Daoy (cell line): ENCODE data around the gene ODAD4. TPM values are rescaled to one million over a fixed set of nuclear protein-coding genes. Genes with fewer than 3 reads are reported as not detected.
A peak's percentile ranks its signal among the peaks of the same experiment; 100 is the strongest.
"Not testable (repeated sequence)": the region's sequence is repeated elsewhere in the genome, so short reads cannot be mapped to it uniquely, and the experiment has no call there.

Source experiments
- DNase-seq: peaks from one replicate; pipeline ENCODE4 v3.0.0-alpha.2; 2015; ENCODE audit warnings: low read depth
- total RNA-seq: library from RNA; depleted of rRNA; stranded (reverse); fragments of >200 nt; shearing (Covaris generic); gene quantifications from 2 replicates; pipeline ENCODE4 v1.2.3, GENCODE V29; 2014

Gene ODAD4
- total RNA-seq, 1 experiment from 2014 or later = 2.8 TPM

DNA sequence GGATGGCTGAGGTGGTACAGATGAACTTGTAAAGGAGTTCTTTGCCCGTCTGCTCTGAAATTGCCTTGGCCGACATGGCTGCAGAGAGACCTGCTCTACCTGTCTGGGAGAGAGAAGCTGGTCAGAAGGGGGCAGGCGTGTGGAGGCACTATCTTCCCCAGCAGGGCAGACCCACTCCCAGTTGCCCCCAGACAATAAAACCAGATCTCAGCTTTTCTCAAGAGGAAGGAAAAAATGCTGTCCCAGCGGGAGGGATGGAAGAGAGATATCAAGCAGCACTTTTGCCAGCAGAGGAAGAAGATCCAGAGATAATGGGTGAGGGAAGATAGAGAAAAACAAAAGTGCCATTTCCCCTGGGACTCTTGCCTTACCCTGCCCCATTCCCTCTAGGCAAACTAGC lies 16.6 kb upstream of the ODAD4 start:
- no peak for DNase-seq

DNA sequence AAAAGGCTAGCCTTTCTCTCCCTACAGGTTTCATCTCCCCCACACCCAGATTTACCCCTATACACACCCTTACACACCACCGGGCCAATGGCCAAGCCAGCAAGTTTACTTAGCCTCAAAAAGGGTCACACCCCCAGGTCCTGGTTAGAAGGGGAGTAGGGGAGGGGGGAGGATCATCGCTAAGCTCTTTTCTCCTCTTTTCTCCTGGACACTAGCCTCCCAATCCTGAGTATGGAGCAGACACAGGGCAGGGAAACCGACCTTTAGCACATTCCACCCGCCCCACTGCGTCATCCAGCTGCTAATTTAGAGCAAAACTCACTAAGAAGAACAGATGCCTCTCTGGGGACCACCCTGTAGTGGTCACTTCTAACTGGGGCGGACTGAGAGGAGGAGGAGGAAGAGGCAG lies 16.1 kb upstream of the ODAD4 start:
- no peak for DNase-seq

DNA sequence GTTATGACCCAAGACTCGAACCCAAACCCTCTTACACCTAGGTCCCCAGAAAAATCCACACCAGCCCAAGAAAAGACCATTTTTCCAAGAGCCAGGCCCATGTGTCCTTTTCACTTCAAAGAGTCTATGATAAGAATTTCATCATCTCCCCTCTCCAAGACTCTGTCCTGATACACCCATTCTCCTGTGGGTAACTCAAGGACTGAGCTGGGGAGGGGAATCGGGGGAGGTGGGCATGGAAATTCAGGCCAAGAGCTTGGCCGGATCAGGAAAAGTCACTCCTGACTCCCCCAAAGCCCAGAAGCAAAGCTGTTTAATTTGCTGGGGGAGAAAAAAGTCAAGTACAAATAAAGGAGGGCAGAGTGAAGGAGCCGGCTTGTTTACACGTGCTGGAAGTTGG lies 15.4 kb upstream of the ODAD4 start:
- no peak for DNase-seq

DNA sequence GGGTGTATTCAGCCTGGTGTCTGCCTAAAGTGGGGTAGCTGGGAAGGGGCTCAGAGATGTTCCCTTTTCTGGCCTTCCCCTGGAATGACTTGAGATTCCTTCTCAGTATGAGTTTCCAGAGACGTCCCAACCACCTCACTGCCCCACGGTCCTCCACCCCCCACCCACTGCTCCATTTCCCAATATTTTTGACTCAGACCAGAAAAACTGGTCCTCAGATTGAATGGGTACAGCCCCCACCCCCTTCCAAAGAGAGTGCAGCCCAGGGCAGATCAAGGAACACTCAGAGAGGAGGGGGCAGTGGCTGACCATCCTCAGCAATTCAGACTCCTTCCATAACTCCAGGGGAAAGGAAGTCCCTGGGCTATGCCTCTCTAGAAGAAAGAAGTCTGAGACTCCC lies 14.9 kb upstream of the ODAD4 start:
- DNase-seq = no peak

DNA sequence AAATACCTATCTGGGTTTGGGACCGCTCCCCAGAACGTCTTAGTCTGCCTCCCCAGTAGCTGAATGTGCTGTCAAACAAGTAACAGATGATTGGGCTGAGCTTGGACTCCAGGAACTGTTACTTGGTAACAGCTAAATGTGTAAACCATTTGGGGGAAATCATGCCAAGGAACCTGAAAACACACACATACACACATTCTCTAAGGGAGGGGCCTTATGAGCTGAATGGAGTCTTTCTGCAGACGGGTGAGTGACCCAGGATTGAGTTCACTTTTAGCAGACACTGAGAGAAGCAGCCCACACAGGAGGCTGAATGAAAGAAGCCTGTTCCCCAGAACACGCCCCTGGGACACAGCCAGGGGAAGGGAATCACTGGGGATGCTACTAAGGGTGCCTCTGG lies 13.2 kb upstream of the ODAD4 start:
- no peak for DNase-seq

DNA sequence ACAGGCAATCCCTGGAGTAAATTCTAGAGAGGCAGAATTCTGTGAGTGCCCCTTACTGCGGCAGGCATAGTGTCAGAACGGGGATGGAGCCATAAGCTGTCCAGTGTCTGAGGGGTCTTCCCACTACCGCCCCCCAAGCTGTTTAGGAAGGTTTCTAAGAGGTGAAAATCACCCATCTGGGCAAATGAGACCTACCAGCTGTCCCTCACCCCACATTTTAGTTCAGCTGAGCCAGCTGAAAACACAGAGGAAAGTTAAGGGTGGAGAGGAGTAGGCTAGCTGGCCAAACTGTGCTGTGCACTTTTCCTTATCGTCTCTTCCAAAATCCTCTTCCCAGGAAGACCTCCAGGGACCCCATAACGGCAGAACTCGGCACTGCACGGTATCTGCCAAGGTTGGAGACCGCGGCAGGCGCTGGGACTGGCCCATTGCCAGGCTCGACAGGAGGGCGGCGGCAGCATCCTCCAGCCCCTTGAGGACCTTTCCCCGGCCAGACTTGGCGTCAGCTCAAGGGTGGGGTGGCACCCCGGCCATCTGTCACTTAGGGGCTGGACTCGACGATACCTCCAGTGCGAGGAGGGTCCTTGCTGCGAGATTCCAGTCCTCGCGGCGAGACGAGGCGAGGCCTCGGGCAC lies 12.6 kb upstream of the ODAD4 start:
- DNase-seq = peak; percentile 71

DNA sequence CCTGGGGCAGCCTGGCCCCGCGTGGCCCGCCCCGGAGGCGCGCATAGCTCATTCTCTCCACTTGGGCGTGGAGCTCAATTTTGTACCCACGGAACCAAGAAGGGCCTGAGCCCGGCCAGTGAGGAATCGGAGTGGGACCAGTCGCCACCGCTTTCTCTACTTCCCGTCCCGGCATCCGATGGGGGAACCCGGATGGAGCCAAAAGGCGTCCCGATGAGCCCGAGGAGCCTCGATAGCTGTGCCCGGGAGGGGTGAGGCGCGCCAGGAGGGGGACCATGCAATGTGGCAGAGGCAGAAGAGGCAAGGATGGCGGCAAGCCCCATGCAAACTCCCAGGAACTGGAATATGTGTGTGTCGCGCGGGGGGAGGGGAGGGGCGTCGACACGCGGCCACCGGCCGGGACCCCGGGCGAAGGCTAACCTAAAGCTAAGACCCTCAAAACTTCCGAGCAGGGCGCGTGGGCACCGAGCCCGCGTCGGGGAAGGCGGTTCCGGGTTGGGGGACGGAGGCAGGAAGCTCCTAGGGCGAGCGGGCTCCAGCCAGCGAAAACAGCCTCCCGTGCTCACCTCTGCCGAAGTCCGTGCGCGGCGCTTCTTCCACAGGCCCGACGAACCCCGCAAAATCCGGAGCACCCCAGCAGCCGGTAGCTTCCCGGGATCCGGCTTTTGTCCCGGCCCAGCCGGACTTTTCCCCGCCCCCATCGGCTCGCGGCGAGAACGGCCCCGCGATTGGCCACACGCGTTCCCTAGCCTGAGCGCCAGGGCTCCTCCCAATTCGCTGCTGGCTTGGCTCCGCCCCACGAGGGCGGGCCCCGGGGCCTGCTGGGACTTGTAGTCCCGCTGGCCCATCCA lies 11.9 kb upstream of the ODAD4 start, which contains the start of gene ACLY:
Gene ACLY (minus strand): TSS at position 638 of the 851 bp plus-strand sequence. CDS start 5,078 bp downstream, outside the sequence.
- peak; percentile 99 for DNase-seq

DNA sequence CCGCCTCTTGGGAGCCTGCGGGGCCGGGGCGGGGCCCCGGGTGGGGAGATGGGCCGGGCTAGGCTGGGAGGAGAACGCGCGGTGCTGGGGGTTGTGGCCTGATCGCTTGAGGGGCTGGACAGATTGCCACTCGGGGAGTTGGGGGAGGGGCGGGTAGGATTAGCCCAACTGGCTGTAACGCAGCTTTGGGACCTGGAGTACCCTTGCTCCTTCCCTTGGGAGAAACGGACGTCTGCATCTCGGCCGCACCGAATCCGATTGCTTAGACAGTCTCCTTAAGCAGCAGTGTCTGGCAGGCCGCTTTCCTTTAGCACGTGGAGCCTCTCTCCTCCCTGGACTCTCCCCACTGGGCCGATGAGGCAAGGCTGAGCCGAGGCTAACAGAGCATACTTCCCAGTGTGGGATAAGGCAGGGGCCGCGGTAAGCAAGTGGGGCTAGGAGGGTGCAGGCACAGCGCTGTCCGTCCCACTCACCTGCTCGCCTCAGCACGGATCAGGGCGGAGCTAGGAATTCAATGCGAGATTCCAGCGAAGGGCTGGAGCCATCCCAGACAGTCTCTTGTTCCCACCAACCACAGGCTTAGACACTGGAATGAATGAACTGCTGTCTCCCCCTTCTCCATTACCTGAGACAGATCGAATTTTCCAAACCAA lies 11.1 kb upstream of the ODAD4 start:
- no peak for DNase-seq

DNA sequence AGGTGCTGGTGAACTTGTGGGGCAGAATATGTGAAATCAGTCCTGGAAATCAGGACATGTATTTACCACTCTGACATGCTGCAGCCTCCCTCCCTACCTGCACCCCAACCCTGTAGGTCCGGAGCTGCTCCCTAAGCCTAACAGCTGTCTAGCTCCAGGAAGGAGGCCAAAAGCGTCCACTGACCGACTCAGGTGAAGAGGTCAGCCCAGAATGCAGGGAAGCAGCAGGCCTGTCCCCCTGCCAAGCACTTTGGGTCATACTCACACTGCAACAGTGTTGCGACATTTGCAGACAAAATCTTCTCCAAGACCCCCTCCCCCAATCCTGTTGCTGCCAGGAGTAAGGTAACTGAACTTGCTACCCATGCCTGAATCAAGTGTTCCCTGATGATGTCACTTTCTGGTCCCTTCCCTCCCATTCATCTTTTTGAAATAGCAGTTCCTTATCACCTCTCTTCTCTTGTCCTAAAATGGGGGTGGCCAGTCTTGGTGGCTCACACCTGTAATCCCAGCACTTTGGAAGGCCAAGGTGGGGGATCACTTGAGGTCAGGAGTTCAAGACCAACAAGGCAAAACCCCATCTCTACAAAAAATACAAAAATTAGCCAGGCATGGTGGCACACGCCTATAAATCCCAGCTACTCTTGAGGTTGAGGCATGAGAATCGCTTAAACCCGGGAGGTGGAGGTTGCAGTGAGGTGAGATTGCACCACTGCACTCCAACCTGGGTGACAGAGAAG lies 10.4 kb upstream of the ODAD4 start:
- DNase-seq = no peak

DNA sequence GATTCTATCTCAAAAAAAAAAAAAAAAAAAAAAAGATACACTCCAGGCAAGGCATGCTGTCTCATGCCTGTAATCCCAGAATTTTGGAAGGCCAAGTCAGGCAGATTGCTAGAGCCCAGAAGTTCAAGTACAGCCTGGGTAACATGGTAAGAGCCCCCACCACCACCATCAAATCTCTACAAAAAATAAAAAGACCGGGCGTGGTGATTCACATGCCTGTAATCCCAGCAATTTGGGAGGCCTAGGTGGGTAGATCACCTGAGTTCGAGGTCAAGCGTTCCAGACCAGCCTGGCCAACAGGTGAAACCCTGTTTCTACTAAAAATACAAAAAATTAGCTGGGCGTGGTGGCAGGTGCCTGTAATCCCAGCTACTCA lies 9.8 kb upstream of the ODAD4 start:
- no peak for DNase-seq

DNA sequence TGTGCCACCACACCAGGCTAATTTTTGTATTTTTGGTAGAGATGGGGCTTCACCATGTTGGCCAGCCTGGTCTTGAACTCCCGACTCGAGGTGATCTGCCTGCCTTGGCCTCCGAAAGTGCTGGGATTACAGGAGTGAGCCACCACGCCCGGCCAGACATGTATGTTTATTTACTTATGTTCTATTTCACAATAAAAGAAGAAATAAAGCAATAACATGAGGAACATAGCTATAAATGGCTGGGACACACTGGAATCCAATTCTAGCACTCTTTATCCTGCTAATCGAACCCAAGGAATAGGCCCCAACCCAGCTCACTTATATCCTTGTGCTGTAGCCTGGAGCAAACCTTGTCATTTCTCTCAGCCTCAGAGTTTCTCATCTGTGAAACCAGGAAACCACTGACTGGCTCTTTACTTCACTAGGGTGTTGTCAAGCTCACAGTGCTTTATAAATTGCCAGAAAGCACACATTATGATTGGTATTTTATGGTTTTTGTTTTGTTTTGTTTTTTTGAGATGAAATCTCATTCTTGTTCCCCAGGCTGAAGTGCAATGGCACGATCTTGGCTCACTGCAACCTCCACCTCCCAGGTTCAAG lies 4.3 kb upstream of the ODAD4 start:
- DNase-seq = no peak

DNA sequence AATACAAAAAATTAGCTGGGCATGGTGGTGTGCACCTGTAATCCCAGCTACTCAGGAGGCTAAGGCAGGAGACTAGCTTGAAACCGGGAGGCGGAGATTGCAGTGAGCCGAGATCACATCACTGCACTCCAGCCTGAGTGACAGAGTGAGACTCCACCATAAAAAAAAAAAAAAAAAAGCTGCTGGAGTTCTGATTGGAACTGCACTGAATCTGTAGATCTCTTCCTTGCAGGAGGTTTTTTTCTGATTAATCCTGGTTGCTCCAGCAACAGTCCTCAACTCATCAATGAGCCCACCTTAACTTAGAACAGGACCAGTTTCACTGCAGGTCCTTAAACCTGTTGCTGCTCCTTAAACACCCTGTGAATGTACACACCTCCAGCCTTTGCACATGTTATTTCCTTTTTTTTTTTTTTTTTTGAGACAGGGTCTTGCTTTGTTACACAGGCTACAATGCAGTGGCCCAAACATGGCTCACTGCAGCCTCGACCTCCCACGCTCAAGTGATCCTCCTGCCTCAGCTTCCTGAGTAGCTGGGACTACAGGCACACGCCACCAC lies 1.6 kb upstream of the ODAD4 start:
- no peak for DNase-seq

DNA sequence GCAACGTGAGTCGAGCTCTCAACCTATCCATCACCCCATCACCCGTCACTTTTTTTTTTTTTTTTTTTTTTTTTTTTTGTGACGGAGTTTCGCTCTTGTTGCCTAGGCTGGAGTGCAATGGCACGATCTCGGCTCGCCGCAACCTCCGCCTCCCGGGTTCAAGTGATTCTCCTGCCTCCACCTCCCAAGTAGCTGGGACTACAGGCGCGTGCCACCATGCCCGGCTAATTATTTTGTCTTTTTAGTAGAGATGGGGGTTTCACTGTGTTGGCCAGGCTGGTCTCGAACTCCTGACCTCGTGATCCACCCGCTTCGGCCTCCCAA lies 378 bp downstream of the ODAD4 start:
- not testable (repeated sequence) for DNase-seq

DNA sequence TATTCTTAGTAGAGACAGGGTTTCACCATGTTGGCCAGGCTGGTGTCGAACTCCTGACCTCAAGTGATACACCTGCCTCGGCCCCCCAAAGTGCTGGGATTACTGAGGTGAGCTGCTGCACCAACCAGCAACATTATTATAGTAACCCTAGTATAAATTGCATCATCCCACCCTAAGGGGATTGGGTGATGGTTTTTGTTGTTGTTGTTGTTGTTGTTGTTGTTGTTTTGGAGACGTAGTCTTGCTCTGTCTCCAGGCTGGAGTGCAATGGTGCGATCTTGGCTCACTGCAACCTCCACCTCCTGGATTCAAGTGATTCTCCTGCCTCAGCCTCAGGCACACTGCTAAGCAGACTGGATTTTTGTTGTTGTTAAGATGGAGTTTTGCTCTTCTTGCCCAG lies 1.3 kb downstream of the ODAD4 start:
- not testable (repeated sequence) for DNase-seq

DNA sequence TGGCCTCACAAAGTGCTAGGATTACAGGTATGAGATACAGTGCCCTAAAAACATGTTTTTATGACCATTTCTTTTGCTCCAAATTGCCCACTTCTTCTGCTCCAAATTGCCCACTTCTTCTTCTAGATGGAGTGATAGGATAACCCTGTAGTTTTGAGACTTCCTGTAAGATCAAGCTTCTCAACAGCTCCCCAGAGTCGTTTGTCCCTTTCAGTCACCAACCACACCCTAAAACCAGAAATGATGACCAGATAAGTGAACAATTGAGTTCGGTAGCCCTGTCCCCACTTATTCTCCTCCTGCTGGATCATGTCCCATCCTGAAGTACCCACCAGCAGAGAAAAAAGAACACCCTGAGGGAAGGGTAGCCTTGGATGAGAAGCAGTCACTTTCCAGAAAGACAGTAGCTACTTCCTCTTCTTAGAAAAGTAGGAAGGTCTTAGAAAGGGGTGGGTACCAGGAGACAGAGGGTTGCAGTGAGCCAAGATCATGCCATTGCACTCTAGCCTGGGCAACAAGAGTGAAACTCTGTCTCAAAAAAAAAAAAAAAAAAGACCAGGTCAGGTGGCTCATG lies 2.5 kb downstream of the ODAD4 start:
- DNase-seq = no peak

DNA sequence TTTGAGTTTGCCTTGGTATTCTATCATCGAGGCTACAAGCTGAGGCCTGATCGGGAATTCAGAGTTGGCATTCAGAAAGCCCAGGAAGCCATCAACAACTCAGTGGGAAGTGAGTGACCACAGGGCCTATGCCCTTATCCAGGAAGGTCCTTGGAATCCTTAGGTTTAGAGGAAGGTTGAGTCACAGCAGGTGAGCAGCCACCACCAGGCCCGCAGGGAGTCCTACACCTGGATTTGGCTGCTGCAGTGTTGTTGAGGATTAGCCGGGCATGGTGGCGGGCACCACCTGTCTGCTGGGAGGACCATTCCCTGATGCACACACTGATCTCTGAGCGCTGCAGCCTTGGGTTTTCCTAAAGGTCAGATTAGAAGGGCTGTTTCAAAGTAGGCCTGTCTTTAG lies 5.2 kb downstream of the ODAD4 start:
- DNase-seq = no peak

DNA sequence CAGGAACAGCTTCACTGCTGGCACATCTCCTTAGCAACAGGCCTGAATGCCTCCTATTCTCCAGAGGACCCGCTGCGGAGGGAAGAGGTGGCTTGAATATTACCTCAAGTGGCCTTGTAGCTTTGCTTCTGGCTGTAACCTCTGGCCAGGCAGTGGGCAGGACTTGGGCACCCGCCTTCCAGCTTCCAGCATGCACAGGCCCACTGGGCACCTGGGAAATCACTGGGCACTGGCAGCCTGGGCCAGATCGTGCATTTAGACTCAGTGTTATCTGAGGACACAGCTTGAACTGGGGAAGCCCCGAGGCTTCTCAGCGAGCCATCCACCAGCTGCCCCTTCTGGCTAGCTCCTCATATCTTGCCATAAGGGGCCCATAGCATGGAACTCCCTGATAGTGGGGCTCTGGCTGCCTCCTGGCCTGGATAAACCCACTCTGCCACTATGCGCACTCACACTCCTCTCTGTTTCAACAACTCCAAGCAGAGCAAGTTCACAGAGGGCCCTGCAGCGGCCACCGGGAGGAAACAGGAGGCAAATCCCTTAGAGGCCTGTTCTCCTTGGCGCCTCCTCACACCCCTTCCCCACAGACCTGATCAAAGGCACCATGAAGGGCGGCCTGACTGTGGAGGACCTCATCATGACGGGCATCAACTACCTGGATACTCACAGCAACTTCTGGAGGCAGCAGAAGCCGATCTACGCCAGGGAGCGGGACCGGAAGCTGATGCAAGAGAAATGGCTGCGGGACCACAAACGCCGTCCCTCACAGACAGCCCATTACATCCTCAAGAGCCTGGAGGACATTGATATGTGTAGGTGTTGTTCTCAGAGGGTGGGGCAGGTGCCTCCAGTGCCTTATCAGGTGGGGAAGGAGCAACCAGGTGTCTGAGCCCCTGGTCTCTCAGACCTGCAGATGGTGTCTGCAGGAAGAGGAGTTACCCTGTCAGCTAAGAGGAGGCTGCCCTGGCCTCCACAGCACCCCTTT lies 7.8 kb downstream of the ODAD4 start:
- DNase-seq = no peak

DNA sequence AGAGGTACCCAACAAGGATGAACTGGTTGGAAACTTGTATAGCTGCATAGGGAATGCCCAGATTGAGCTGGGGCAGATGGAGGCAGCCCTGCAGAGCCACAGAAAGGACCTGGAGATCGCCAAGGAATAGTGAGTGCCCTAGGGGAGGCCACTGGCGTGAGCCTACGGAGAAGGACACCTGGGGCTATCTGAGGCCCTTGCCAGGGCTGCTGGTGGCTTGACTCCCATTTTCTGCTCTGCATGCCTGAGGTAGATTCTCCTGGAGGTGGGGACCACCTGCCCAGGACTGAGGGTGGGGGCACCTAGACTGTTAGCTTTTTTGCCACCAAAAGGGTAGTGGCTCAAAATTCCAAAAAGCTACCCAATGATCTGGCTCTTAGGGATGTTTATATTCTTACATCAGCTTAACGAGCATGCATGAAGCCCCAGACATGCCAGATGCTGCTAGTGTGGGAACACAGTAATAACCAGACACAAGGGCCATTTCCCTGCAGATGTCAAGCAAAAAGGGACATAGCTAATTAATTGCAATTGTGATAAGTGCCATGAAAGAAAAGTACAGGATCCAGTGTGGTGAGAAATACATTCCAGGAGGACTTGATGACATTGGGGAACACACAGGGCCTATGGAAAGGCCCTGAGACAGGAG lies 8.8 kb downstream of the ODAD4 start:
- no peak for DNase-seq

DNA sequence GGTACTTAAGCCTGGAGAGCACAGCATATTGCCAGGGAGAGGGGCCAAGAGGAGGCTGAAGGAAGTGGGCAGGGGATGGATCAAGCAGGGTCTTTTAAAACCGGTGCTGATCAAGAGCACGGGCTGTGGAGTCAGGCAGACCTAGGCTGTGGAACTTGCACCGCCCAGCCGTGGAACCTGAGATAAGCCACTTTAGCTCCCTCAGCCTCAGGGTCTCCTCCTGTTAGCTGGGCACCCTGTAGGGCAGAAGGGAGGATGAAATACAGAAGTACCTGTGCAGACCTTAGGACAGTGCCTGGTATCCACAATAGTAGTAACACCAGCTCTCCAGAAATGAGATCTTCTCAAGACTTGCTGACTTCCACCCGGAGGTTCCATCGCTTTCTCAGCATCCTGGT lies 9.3 kb downstream of the ODAD4 start:
- no peak for DNase-seq
